NCI-H82 treated with DMSO at 0.1 percent for 48 hours (cell line): ENCODE measurements around the gene ST13.
"Not testable (repeated sequence)": the region's sequence is repeated elsewhere in the genome, so short reads cannot be mapped to it uniquely, and the experiment has no call there.

Experiments
- DNase-seq: peaks from one replicate; lab custom pipeline; 2025; ENCODE audit not compliant: unreplicated experiment; lab: John Stamatoyannopoulos, UW

The ST13 gene

GRCh38 chr22:40789131-40789530 lies 67.3 kb downstream of the ST13 start:
- DNase-seq = no peak

GRCh38 chr22:40782521-40782920 lies 73.9 kb downstream of the ST13 start:
- DNase-seq = no peak

GRCh38 chr22:40781749-40782148 lies 74.7 kb downstream of the ST13 start:
- DNase-seq = not testable (repeated sequence)
